Measurements from ENCODE around the gene FLOT2. TPM values are rescaled to one million over a fixed set of nuclear protein-coding genes. Genes with fewer than 3 reads are reported as not detected.

FLOT2 gene
- total RNA-seq, 4 donors from 2014 or later, result 60.2 to 94.8 (median 86.0) TPM

DNA sequence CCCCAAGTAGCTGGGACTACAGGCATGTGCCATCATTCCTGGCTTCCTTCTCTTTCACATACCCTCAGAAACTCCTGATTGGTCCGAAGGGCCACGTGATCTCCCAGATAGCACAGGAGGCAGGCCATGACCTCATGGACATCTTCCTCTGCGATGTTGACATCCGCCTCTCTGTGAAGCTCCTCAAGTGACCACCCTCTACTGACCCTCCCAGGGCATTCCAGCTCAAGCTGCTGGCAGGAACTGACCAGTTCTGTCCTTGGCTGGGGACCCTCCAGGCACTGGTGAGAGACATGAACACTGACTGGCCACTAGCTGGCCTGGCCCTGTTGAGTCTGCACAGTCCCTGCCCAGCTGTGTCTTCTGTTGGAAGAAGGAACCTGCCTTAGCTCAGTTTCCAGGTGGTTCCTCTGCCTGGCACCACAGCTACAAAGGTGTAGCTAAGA is 37.1 kb downstream of the FLOT2 start:
- peaks cover 5 to 9% (median 6%) of the 10 kb centered on the region in 4 donors for H3K4me1 ChIP-seq
- H3K36me3 ChIP-seq, result peaks cover 20 to 68% (median 54%) of the 10 kb centered on the region in 4 donors
- H3K27ac ChIP-seq (replicated peaks in 1 of 4), result no peak overlapping the region
- no peaks in the 10 kb centered on the region for H3K9me3 ChIP-seq
- no peak for TF ChIP-seq CTCF (IDR thresholded peaks at IDR 0.05)
- TF ChIP-seq EP300 (IDR thresholded peaks at IDR 0.05), result no peak
- no peak for TF ChIP-seq POLR2A (IDR thresholded peaks at IDR 0.05; ENCODE audit: low read depth)
- no peak for TF ChIP-seq POLR2AphosphoS5 (IDR thresholded peaks at IDR 0.05)
- H3K27me3 ChIP-seq, result no peaks in the 10 kb centered on the region
- H3K4me3 ChIP-seq, result no peak overlapping the region
- intact Hi-C loops (cut with DNase I), result no loop called here
- DNase-seq (ENCODE audit: extremely low spot score), result no peak
- 93% methylated on average over 4 of the region's 4 CpGs for WGBS

GRCh38 chr17:28858801-28859355 is 38.7 kb downstream of the FLOT2 start:
- Histone ChIP-seq H3K9me3 (no peaks in the 10 kb centered on the region), H3K36me3 (peaks cover 20 to 67% (median 54%) of the 10 kb centered on the region in 4 donors), H3K27me3 (no peaks in the 10 kb centered on the region), H3K27ac (replicated peaks in 1 of 4) (no peak overlapping the region), H3K4me1 (peaks cover 11 to 18% (median 15%) of the 10 kb centered on the region in 4 donors), H3K4me3 (no peak overlapping the region)
- TF ChIP-seq POLR2A (IDR thresholded peaks at IDR 0.05; ENCODE audit: low read depth) (no peak), EP300 (IDR thresholded peaks at IDR 0.05) (no peak), CTCF (IDR thresholded peaks at IDR 0.05) (no peak), POLR2AphosphoS5 (IDR thresholded peaks at IDR 0.05) (no peak)
- 50% methylated on average over 2 of the region's 2 CpGs for WGBS
- no peak for DNase-seq (ENCODE audit: extremely low spot score)
- intact Hi-C loops (cut with DNase I), result loop anchor here (5.0 kb wide), 1 partner anchor 97 kb away; no protein-coding TSS in a partner anchor

DNA sequence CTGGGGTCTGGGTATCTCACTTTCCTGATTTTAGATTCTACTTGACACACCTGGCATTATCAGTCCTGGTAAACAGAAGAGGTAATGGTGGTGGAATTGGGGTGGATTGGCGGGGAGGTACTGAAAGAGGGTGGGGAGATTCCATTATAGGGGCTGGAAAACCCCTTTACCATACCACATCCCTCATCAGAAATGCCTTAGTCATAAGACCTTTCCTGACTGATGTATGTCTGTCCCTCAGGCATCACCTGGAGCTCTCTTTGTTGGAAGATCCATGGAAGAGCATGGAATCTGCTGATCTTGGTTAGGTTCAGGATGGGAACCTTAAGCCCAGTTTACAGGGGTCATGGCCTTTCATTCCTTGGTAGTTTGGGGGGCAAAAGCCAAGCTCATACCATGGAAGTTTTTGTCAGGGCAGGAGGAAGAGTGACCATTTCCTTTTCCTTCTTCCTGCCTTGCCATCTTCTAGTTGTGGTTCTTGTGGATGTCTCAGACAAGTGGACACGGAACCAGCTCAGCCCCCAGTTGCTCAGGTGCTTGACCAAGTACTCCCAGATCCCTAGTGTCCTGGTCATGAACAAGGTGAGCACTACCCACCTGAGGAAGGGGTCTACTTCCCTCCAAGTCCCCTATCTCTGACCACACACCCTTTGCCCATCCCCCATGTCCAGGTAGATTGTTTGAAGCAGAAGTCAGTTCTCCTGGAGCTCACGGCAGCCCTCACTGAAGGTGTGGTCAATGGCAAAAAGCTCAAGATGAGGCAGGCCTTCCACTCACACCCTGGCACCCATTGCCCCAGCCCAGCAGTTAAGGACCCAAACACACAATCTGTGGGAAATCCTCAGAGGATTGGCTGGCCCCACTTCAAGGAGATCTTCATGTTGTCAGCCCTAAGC is 39.4 kb downstream of the FLOT2 start:
- Histone ChIP-seq H3K36me3 (peaks cover 20 to 62% (median 54%) of the 10 kb centered on the region in 4 donors), H3K27me3 (no peaks in the 10 kb centered on the region), H3K9me3 (no peaks in the 10 kb centered on the region), H3K27ac (replicated peaks in 1 of 4) (no peak overlapping the region), H3K4me3 (no peak overlapping the region), H3K4me1 (peaks cover 11 to 18% (median 16%) of the 10 kb centered on the region in 4 donors)
- intact Hi-C loops (cut with DNase I), result loop anchor here (5.0 kb wide), 1 partner anchor 96 kb away; no protein-coding TSS in a partner anchor
- WGBS, result 98% methylated on average over 3 of the region's 3 CpGs
- TF ChIP-seq CTCF (IDR thresholded peaks at IDR 0.05) (no peak), POLR2AphosphoS5 (IDR thresholded peaks at IDR 0.05) (no peak), EP300 (IDR thresholded peaks at IDR 0.05) (no peak), POLR2A (IDR thresholded peaks at IDR 0.05; ENCODE audit: low read depth) (no peak)
- DNase-seq (ENCODE audit: extremely low spot score), result no peak

DNA sequence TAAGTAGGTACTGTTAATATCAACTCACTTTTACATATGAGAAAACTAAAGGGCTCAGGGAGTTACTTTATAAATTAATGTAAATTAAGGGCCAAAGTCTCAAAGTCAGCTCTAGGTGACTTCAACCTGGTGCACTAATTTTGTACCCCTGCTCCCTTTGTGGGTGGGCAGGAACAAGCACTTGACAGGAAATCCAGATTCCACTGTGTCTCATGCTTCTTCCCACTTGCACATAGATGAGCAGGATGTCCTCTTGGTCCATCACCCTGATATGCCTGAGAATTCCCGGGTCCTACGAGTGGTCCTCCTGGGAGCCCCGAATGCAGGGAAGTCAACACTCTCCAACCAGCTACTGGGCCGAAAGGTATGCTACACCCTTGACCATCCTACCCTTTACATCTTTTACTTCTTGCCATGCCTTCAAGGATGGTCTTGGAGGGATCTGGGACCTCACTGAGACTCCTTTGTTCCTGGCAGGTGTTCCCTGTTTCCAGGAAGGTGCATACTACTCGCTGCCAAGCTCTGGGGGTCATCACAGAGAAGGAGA is 41.4 kb downstream of the FLOT2 start:
- intact Hi-C loops (cut with DNase I), result loop anchor here (5.0 kb wide), 1 partner anchor 94 kb away; no protein-coding TSS in a partner anchor
- WGBS, result 85% methylated on average over 5 of the region's 5 CpGs
- no peak for DNase-seq (ENCODE audit: extremely low spot score)
- H3K4me3 ChIP-seq, result no peak overlapping the region
- peaks cover 11 to 18% (median 16%) of the 10 kb centered on the region in 4 donors for H3K4me1 ChIP-seq
- H3K36me3 ChIP-seq, result peaks cover 20 to 51% (median 49%) of the 10 kb centered on the region in 4 donors
- H3K27ac ChIP-seq (replicated peaks in 1 of 4), result no peak overlapping the region
- TF ChIP-seq POLR2AphosphoS5 (IDR thresholded peaks at IDR 0.05), result no peak
- no peak for TF ChIP-seq CTCF (IDR thresholded peaks at IDR 0.05)
- TF ChIP-seq POLR2A (IDR thresholded peaks at IDR 0.05; ENCODE audit: low read depth), result no peak
- no peak for TF ChIP-seq EP300 (IDR thresholded peaks at IDR 0.05)
- H3K27me3 ChIP-seq, result no peaks in the 10 kb centered on the region
- H3K9me3 ChIP-seq, result no peaks in the 10 kb centered on the region
